GM19468 (cell line): ENCODE data around the gene TRAPPC1.

Experiments
- ATAC-seq: cut with Tn5 transposase; IDR thresholded peaks from one replicate; pipeline ENCODE4 v1.9.1; 2021; ENCODE audit warnings: mild to moderate bottlenecking, moderate library complexity, moderate number of reproducible peaks; ENCODE audit not compliant: unreplicated experiment; ENCODE audit errors: extremely low read depth

Gene TRAPPC1

DNA sequence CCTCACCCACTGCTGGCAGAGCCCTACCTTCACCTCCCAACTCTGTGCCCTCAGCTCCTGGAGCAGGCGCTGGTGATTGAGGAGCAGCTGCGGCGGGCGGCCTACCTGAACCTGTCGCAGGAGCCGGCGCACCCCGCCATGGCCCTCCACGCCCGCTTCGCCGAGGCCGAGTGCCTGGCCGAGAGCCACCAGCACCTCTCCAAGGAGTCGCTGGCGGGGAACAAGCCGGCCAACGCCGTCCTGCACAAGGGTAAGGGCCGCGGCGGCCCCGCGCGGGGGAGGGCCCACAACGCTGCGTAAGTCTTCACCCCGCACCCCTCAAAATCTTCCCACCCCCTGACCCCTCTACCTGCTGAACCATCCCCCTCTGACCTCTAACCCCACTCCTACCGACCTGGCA, 22.7 kb downstream of the TRAPPC1 start:
- ATAC-seq: no peak

DNA sequence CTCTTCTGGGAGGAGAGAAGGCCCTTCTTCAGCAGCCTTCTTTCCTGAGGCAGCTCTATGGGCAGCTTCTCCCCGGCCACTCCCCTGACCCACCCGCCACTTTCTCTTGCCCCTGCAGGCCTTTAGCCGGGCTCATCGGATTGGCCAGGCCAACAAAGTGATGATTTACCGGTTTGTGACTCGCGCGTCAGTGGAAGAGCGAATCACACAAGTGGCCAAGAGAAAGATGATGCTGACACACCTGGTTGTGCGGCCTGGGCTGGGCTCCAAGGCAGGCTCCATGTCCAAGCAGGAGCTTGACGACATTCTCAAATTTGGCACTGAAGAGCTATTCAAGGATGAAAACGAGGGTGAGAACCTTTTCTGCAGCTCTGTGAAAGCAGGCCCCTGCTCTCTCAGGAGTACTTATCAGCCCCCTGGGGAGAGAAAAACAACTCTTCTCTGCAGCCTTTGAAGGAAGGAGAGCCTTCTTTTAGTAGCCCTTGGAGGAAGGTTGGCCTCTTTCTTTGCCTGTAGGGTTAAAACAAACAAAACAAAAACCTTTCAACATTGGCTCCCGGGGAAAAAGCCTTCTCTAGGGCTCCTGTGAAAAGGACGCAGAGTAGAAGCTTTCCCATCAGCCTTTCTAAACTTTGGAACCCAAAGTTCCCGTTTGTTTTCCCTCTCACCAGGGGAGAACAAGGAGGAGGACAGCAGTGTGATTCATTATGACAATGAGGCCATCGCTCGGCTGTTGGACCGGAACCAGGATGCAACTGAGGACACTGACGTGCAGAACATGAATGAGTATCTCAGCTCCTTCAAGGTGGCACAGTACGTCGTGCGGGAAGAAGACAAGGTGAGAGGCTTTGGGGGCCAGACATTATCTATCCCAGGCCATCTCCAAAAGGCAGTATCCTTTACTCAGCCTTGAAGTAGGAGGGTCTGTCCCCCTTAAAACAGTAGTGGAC, 28.3 kb downstream of the TRAPPC1 start:
- no peak for ATAC-seq

DNA sequence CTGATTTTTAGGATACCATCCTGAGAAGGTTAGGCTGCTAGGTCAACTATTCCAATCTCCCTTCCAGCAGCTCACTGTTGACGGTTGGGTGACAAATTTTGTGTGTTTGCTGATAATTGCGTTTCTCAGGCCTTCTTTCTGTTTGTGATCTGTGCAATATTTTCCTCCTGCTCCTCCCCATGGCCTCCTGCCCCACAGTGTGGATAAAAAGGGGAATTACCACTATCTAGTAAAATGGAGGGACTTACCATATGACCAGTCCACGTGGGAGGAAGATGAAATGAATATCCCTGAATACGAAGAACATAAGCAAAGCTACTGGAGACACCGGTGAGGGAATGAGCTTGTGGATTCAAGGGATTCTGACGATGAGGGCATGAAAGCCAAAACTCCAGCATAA, 34.0 kb downstream of the TRAPPC1 start:
- ATAC-seq: no peak

DNA sequence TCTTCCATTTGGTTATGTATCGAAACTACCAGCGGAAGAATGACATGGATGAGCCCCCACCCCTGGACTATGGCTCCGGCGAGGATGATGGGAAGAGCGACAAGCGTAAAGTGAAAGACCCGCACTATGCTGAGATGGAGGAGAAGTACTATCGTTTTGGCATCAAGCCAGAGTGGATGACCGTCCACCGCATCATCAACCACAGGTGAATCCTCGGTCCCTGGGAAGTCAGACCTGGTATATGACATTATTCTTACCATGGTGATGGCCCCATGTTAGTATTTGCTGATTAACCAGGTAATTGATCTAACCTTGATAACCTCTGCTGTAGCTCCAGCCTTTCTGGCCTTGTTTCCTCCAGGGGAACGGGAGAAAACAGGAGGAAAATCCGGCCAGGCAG, 34.7 kb downstream of the TRAPPC1 start:
- ATAC-seq: no peak

DNA sequence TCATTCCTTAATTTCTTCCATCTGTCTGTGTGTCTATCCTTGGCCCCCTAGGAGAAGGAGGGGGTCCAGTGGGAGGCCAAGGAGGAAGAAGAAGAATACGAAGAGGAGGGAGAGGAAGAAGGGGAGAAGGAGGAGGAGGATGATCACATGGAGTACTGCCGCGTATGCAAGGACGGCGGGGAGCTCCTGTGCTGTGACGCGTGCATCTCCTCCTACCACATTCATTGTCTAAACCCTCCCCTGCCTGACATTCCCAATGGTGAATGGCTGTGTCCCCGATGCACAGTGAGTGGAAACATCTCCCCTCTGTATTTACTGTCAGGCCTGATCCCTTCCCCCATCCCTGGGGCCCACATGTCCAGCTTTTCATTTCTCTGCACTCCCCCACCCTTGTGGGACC, 36.9 kb downstream of the TRAPPC1 start:
- ATAC-seq: no peak

DNA sequence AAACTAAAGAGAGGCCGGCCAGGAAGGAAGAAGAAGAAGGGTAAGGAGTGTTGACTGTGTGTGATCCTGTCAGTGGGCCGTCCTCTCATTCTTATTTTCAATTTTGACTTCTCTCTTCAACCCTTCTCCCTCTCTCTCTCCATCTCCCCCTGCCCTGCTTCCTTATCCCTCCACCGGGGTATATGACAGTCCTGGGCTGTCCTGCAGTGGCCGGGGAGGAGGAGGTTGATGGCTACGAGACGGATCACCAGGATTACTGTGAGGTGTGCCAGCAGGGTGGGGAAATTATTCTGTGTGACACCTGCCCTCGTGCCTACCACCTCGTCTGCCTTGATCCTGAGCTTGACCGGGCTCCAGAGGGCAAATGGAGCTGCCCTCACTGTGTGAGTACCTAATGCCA, 37.5 kb downstream of the TRAPPC1 start:
- ATAC-seq: no peak

DNA sequence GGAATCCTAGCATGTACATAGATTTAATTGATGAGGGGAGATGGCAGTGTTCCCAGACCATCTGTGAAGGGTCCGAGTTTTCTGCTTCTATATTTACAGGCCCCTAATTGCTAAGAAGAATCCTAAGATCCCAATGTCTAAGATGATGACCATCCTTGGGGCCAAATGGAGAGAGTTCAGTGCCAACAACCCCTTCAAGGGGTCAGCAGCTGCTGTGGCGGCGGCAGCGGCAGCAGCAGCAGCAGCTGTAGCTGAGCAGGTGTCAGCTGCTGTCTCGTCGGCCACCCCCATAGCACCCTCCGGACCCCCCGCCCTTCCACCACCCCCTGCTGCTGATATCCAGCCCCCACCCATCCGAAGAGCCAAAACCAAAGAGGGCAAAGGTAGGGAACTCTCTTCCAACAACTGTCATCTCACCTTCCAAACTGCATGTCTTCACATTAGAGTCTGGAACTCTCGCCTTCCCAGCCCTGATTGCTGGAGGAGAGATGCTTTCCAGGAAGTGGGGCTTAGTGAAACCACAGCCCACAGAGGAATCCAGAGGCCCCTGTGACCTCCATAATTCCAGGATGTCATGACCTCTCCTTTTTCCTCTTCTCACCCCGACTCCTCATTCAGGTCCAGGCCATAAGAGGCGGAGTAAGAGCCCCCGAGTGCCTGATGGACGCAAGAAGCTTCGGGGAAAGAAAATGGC, 38.4 kb downstream of the TRAPPC1 start:
- no peak for ATAC-seq

DNA sequence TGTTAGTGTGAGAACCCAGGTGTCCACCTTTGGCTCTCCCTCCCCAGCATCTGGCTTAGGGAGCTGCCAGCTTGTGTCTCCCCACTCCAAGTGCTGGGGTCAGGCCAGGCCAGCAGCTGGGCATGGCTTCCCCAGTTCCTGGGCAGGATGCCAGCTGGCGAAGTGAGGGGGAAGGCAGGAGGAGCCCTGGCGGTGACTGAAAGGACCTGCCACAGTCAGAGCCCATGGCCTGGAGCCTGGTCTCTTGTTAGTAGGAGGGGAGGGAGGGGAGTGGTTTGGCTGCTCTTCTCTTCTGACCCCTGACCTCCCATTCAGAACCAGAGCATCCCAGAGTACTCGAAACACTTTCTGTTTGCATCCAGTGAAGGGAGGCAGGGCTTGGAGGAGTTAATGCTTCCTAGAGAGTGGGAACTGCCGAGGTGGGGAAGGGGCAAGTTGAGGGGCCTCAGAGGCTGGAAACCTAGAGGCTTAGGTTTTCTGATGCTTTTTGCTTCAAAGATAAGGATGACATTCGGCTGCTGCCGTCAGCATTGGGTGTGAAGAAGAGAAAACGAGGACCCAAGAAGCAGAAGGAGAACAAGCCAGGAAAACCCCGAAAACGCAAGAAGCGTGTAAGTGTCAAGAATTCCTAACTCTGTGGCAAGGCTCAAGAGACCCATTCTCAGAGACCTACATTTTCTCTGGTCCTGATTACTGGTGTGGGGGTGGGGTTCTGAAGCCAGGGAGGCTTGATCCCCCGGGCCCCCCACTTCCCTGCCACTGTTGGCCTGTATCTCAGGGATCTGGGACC, 42.4 kb downstream of the TRAPPC1 start:
- ATAC-seq: no peak

DNA sequence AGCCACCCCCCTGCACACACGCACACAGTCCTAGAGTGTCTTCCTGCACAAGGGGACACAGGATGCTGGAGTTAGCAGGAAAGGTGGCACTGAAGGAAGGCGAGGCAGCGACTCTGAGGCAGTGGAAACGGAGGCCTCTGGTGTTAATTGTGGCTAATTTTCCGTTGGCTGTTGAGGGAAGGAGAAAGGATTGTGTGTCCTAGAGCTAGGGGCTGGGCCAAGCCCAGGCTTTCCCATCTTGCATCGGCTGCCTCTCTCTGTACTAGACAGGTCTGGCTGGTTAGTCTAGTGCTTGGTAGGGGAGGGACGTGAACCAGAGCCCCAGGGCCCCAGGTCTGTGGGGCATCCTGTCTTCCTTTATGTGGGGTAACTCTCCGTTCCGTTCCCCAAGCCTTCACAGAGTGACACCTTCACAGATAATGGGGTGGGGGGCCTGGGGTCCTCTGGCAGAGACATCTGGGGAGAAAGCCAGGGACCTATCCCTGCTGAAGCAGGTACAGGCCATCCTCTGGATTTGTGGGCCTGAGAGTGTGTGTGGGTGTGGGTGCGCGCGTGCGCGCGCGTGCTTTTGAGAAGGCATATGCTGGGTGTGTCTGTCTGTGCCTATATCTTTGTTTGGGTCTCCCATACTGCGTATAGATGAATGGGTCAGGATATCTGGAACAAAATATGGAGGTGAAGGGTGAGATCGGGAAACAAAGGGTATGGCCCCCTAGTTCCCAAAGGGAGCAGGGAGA, 43.4 kb downstream of the TRAPPC1 start, which contains the start of gene CHD3:
CHD3 (plus strand) TSS at position 606 of the 737 bp plus-strand sequence. CDS start 212 bp downstream, outside the sequence.
- no peak for ATAC-seq

DNA sequence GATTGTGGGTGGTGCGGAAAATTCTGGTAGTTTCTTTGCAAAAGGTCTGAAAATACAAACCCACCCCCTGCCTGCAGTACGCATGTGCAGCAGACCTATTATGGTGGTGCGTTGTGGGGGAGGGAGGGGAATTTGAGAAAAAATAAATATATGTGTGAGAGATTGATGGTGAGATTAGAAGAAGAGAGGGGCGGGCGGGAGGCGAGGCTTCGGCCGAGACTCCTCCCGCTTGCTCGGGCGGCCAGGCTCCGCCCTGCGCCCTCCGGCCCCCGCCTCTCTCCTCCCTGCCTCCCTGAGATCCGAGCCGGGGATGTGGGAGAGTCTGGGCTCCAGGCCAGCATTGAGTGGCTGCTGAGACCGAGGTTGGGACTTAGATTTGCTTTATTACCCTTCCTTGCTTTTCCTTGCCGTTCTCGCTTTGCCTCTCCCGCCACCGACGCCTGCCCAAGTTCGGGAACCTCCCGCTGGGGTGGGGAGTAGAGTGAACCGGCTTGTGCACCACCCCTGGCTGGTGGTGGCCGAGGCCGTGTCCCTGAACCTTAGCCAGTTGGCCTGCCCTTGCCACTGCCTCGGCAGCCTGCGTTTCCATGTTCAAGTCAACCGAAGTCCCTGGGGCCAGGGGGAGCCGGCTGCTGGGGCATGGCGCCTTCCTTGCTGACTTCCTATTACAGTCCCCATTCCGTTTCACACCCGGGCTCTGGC, 44.1 kb downstream of the TRAPPC1 start:
- no peak for ATAC-seq

DNA sequence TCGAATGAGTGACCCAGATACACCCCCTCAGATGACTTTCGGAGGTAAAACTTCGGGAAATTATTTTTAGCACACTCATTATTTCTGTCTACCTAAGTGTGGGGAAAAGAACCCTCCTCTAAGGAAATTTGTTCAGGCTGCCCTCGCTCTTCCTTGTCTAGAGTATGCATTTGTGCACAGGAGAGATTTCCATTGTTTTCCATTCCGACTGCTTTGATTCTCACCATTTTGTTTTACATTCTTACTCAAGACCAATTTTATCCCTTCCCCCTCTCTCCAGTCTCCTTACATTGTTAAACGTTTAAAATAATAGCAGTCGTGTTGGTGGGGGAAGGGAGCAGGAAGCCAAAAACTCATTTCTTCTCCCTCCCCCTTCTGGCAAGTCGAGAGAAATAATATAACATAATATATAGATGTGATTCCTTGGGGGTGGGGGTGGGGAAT, 44.7 kb downstream of the TRAPPC1 start:
- no peak for ATAC-seq

DNA sequence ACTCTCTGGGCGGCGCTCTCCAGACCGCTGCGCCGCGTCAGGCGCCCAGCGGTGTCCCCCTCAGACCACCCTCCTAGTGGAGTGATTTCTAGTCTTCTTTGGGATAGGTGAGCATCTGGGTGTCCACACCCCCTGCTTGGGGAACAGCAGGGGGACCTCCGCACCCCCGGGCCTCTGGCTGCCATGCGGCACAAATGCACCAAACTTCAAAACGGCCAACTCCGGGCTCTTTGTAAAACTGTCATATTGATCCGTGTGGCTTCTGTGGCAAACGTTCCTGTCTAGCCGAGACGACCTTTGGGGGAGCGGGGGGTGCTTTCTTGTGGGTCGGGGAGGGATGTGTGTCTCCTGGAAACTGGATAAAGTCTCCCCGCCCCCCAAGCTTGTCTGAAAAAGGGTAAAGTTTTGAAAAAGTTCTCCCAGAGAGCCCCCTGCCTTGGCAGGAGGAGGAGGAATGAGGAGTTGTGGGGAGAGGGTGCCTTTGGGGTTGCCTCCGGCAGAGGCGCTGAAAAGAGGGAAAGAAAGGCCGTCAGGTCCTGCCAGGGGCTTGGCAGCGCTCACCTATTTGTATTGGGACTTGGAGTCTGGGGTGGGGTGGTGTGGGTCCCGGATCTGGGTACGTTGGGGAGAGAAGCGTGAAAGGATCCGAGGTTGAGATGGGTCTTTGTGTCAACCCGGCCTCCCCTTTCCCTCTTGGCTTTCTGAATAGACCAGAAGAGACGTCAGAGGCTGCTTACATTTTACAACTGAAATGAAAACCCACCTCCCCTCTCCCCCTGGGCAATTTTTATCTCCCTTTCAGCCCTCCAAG, 45.3 kb downstream of the TRAPPC1 start:
- ATAC-seq: no peak

DNA sequence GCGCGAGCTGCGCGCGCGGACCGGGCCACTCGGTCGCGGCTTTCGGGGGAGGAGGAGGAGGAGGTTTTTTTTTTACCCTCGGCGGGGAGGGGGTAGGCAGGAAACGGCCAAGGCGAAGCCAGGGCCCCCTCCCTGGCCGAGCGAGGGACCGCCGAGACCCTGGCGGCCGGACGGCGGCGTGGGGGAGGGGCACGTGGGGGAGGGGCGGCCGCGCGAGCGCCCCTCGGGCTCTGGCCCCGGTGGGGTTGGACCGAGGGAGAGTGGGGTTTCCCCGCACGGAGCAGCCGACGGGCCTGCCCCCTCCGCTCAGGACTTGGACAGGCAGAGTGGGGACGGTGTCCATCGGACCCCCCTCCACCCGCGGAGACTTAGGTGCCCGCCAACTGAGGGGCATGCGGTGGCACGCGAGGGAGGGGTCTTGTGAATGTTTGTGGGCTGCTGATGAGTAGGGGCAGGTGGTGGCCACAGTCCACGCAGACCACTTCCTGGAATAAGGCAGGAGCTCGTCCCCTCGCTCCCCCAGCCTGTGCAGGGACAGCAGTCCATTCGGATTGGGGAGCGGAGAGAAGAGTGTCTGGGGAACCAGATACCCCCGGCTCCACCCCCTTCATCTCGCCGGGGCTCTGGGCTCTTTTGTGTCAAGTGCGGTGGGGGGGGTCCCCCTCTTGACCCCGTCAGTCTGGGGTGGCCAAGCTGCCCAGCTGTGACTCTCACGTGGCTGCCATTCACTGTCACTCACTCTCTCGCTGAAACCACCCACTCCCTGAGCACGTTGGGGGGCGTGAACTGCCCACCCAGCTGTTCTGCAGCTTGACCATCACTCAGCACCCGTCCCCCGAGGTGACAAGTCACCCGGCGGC, 46.1 kb downstream of the TRAPPC1 start:
- no peak for ATAC-seq

DNA sequence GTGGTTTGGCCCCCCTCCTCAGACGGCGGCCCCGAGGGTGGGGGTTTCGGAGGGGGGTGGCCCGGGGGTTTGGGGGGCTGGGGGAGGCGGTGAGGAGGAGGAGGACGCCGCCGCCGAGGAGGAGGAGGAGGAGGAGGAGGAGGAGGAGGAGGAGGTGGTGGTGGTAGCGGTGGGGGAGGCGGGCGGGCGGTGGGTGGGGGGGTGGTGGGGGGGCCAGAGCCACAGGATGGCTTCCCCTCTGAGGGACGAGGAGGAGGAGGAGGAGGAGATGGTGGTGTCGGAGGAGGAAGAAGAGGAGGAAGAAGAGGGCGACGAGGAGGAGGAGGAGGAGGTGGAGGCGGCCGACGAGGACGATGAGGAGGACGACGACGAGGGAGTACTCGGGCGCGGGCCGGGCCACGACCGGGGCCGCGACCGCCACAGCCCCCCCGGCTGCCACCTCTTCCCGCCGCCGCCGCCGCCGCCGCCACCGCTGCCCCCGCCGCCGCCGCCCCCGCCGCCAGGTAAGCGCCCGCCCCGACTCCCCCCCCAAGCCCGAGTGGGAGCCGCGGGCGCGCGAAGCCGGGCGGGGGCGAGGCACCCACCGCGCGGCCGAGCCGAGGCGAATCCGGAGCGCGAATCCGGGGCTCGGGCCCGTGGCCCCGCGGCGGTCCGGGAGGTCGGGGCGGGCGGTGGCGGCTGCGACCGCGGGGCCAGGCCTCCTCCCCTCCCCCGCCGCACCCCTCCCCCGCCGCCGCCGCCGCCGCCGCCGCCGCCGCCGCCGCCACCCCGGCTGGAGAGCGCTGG, 47.0 kb downstream of the TRAPPC1 start:
- no peak for ATAC-seq

DNA sequence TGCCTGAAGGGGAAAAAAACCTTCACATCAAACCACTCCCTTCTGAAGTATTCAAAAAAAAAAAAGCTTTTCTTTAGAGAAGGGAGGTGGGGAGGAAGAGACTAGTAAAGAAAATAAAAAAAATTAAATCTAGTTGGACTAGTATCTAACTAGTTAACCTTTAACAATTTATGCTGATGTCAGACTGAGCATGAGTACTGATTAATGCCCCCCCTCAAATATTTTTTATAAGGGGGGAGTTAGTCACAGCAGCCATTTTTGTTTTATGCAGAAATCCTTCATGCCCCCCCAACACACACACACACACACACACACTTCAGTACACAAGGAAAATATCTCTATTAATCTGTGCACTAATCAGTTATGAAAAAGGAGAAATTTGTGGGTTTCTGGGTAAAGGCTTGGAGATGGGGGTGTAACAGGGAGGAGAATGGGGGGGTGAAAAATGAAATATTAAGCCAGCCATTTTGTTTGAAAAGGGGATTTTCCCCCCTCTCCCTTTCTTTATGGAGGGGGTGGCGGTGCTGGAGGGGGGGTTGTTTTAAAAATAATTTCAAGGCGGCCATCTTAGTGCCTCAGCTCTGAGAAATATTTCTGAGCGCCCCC, 47.9 kb downstream of the TRAPPC1 start:
- ATAC-seq: no peak

DNA sequence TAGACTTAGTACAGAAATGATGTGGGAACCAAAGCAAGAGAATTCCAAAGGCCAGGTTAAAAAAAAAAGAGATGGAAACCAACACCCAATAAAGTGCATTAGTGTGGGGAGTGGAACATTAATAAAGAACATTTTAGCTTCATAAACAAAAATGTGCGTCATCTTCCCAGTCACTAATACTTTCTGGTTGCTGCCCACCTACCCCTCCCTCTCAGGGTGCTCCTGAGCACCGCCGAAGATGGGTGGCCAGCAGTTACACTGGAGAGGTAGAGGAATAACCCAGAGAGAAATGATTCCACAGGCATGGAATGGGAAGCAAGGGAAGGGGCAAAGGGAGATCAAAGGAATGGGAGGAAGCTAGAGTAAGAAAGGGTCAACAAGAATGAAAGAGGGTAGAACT, 49.1 kb downstream of the TRAPPC1 start:
- ATAC-seq: no peak
